Fibroblast of the conjunctiva (primary cell): ENCODE data around the gene CDK5.
"Not testable (repeated sequence)": the region's sequence is repeated elsewhere in the genome, so short reads cannot be mapped to it uniquely, and the experiment has no call there.

Experiments
- DNase-seq: peaks from one replicate; pipeline ENCODE4 v3.0.0-alpha.2; 2010; ENCODE audit warnings: low read depth

CDK5 gene

DNA sequence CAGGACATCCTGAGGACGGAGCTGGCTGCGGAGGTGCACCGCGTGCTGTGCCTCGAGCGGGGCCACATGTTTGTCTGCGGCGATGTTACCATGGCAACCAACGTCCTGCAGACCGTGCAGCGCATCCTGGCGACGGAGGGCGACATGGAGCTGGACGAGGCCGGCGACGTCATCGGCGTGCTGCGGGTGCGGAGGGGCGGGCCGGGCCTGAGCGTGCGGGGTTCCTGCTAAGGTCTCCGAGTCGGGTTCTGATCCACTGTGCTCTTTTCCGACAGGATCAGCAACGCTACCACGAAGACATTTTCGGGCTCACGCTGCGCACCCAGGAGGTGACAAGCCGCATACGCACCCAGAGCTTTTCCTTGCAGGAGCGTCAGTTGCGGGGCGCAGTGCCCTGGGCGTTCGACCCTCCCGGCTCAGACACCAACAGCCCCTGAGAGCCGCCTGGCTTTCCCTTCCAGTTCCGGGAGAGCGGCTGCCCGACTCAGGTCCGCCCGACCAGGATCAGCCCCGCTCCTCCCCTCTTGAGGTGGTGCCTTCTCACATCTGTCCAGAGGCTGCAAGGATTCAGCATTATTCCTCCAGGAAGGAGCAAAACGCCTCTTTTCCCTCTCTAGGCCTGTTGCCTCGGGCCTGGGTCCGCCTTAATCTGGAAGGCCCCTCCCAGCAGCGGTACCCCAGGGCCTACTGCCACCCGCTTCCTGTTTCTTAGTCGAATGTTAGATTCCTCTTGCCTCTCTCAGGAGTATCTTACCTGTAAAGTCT is 43.8 kb downstream of the CDK5 start:
- peak; percentile 65 for DNase-seq

DNA sequence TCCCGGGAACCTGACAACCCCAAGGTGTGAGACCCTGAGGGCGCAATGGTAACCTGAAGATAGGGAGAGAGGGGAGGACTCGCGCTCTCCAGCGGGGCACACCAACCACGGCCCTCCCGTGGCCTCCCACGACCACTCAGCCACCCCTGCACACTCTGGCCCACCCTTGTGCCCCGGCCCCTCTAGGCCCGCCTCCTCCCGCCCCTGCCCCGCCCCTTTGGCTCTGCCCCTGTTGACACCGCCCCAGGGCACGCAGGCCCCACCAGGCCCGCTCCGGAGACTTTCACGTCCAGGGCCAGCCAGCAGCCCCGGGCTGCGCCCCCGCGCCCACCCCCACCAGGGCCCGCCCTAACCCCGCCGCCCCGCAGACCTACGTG is 44.4 kb downstream of the CDK5 start:
- DNase-seq: no peak

DNA sequence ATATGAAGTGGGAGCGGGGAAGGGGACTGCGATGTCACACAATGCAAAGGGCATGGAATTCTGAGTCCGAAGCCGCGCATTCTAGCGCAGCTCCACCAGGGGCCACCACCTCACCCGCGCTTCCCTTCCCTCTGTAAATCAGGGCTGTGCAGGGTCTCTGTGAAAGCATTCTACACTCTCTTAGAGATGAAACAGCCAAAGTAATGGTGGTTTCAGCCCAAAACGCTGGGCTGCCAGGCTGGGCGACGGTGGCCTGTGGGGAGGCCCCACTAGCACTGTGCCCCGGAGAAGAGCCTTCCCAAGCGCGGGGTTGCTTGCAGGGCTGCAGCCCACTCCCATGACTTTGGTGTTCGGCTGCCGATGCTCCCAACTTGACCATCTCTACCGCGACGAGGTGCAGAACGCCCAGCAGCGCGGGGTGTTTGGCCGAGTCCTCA is 44.8 kb downstream of the CDK5 start:
- DNase-seq: no peak

DNA sequence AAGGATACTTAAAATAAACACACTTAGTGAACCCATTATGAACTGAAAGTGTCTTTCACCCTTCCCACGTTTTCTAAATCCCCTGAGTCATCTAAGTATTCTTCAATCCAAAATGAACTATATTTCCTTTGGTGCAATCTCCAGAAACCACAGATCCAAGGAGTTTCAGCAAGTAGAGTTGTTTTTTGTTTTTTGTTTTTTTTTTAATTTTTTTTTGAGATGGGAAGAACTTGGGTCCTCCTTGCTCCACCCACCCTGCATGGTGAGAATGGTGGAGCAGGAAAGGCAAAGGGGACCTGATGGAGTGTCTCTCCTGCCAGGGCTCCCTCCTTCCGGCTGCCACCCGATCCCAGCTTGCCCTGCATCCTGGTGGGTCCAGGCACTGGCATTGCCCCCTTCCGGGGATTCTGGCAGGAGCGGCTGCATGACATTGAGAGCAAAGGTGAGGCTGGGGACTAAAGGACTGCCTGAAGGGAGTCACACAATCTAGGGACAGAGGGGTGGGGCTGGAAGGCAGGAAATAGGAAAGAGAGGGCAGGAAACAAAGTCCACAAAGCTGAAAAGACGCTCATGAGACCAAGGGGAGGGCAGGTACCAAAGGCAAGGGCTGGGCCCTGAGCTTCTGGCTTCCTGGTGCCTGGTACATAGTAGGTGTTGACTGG is 45.5 kb downstream of the CDK5 start:
- DNase-seq: no peak

DNA sequence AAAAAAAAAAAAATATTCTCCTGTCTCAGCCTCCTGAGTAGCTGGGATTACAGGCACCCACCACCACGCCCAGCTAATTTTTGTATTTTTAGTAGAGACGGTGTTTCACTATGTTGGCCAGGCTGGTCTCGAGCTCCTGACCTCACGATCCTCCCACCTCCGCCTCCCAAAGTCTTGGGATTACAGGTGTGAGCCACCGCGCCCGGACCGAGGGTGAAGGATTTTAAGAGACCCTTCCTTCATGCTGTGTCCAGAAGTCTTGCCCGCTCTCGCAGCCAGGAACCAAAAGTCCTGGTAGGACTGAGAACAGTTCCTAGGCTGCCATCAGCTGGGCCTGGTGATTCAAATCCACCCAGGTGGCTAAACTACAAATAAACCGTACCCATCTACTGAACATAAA is 46.1 kb downstream of the CDK5 start:
- not testable (repeated sequence) for DNase-seq

DNA sequence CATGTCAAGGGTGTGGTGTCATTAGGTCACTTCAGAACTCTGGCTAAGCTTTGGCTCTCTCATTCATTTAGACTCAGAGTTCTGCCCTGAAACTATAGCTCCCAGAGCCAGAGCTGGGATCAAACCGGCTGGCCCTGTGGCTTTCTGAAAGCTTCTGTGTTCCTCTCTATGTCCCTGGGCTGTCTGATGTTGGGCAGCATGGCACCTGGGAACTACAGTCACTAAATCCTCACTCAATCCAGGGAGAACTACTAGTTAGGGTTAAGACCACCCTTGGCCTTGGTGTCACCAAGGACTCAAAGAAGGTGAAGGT is 46.6 kb downstream of the CDK5 start:
- DNase-seq: no peak

DNA sequence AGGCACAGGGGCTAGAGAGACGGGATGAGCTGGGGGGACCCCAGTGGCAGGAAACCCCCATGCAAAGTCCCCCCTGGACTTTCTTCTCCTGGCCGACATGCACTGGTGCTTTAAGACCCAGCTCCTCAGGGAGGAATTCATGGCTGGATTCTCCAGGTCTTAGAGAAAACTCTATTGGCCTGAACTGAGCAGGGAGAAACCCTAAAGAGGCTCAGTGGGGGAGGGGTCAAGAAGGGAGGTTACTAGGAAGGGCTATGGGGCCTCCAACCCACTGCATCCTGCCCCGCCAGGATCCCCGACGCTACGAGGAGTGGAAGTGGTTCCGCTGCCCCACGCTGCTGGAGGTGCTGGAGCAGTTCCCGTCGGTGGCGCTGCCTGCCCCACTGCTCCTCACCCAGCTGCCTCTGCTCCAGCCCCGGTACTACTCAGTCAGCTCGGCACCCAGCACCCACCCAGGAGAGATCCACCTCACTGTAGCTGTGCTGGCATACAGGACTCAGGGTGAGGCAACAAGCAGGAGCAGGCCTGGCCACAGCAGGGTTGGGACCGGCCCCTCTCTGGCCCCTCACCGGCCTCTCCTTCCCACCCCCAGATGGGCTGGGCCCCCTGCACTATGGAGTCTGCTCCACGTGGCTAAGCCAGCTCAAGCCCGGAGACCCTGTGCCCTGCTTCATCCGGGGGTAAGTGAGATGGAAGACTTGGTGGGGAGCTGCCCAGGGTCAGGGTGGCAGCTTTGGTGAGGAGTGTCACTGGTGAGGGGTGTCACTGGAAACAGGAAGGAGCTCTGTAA is 47.2 kb downstream of the CDK5 start:
- no peak for DNase-seq

DNA sequence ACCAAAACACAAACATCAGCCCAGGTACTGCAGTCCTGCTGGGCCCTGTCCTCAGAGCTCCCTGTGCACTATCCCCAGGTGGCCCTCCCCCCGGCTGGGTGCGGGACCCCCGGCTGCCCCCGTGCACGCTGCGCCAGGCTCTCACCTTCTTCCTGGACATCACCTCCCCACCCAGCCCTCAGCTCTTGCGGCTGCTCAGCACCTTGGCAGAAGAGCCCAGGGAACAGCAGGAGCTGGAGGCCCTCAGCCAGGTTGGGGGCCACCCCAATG is 47.7 kb downstream of the CDK5 start:
- no peak for DNase-seq

DNA sequence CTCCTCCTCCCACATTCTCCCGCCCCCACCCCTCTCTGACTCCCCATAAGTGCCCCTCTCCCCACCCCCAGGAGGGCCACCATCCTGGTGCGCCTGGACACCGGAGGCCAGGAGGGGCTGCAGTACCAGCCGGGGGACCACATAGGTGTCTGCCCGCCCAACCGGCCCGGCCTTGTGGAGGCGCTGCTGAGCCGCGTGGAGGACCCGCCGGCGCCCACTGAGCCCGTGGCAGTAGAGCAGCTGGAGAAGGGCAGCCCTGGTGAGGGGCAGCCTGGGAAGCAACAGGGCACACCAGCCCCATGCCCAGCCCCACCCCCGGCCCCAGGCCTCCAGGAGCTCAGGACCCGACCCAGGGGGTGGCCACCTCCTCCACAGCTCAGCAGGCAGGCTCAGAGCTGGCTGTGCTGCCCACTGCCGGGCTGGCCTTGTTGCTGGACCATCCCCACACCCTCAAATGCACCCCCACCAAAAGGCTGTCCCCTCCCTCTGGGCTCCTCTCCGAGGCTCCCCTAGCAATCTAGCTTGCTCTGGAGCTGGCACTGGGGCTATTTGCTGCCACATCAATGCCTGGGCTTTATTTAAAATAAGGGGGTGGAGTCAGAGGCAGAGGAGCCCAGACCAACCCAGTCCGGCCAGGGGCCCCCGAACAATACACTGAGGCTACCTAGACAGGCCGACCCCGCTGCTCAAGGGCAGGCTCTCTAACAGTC is 48.2 kb downstream of the CDK5 start:
- DNase-seq: no peak

DNA sequence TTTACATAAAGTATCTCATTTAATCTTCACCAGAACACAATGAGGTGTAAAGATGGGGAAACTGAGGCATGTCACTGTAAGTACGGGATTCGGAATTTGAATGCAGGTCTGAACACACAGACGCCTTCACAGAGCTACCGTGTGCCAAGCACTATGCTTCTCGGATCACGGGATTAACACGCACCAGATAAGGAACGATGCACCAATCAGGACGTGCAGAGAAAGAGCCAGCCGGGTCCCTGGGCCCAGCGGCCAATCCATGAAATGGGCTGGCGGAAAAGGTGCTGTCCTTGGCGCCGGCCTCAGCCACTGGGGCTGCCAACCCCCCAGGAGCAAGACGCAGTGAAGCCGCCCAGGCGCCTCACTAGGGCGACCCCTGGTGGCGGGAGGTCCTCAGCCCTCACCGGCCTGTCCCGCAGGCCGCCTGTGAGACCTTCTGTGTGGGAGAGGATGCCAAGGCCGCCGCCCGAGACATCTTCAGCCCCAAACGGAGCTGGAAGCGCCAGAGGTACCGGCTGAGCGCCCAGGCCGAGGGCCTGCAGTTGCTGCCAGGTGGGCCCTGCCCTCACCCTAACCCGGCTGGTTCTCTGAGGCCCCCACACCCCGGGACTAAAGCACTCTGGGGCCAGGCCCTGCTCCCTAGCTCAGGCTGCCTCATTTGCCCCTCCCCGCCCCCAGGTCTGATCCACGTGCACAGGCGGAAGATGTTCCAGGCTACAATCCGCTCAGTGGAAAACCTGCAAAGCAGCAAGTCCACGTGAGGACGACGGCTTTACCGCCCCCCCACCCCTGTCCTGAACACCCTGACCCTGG is 49.0 kb downstream of the CDK5 start:
- DNase-seq: no peak

DNA sequence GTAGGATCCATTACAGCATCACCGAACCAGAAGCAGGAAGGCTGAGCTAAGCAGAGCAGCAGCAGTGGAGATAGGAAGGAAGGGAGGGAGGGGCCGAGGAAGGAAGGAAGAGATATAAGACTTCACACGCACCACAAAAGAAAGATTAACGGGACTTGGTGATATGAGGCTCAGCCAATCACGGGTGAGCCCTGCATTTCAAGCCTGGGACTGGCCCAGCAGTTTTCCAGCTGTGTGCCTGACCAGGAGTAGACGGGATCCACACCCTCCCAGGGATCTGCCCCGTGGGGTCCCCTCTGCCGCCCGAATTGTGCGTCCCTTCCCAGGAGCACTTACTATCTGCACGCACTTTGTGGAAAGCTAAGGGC is 49.6 kb downstream of the CDK5 start:
- DNase-seq: no peak

DNA sequence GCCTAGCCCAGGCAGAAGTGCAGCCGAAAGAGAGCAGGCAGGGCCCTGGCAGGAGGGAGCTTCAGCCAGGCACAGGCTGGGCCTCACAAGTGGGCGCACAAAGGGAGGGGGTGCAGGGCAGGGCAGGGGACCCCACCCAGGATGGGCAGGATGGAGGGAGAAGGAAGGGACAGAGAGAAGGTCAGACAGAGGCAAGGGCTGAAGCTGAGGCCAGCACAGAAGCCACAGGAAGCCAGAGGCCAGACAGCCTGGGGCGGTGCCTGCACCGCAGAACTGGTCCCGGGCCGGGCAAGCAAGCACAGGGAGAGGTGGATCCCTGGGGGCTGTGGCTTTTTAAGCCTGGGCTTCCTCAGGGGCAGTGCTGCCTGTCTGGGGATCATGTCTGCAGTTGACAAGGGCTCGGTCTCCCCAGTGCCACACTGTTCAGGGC is 50.2 kb downstream of the CDK5 start:
- no peak for DNase-seq

DNA sequence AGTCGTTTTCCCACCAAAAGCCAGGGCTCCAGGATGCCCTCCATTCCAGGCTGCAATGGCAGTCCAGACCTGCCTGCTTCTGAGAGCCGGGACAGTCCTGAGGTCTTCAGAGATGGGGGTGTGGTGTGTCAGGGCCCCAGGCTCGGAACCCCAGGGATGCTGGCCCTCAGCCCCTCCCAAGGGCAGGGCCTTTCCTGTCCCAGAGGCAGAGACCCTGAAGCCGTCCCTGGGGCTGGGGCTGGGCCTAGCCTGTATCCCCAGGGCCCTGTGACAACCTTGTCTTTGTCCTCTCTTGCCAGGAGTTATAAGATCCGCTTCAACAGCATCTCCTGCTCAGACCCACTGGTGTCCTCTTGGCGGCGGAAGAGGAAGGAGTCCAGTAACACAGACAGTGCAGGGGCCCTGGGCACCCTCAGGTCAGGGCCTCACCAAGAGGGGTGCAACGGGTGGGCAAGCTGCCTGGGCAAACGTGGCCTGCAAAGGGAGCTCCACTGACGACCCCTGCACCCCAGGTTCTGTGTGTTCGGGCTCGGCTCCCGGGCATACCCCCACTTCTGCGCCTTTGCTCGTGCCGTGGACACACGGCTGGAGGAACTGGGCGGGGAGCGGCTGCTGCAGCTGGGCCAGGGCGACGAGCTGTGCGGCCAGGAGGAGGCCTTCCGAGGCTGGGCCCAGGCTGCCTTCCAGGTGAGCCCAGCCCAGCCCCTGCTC is 51.0 kb downstream of the CDK5 start:
- DNase-seq: no peak

DNA sequence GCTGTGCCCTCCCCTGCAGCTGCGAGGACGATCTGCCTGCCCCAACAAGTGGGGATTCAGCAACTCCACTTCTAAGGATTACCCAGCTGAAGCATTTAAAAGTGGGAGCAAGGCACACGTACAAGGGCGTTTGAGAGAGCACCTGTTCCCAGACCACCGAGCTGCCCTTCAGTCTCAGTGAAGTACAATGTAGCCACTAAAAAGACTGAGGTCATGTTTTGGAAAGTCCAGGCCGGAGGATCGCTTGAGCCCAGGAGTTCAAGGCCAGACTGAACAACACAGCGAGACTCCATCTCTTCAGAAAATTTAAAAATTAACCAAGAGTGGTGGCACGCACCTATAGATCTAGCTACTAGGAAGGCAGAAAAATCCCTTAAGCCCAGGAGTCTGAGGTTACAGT is 52.1 kb downstream of the CDK5 start:
- DNase-seq: no peak
